ENCODE results near the gene AP4B1.
"Not testable (repeated sequence)": the region's sequence is repeated elsewhere in the genome, so short reads cannot be mapped to it uniquely, and the experiment has no call there.

AP4B1 gene

GRCh38 chr1:113856401-113856790, 48.2 kb downstream of the AP4B1 start:
- TF ChIP-seq, protein P1, sequence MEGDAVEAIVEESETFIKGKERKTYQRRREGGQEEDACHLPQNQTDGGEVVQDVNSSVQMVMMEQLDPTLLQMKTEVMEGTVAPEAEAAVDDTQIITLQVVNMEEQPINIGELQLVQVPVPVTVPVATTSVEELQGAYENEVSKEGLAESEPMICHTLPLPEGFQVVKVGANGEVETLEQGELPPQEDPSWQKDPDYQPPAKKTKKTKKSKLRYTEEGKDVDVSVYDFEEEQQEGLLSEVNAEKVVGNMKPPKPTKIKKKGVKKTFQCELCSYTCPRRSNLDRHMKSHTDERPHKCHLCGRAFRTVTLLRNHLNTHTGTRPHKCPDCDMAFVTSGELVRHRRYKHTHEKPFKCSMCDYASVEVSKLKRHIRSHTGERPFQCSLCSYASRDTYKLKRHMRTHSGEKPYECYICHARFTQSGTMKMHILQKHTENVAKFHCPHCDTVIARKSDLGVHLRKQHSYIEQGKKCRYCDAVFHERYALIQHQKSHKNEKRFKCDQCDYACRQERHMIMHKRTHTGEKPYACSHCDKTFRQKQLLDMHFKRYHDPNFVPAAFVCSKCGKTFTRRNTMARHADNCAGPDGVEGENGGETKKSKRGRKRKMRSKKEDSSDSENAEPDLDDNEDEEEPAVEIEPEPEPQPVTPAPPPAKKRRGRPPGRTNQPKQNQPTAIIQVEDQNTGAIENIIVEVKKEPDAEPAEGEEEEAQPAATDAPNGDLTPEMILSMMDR (IDR thresholded peaks at IDR 0.05; ENCODE audit: low read depth, low read length, missing control alignments) = no peak
- DNase-seq (ENCODE audit: low read depth) = no peak
- in situ Hi-C loops (cut with HindIII; ENCODE audit: low sequenced_read_pairs) = no loop called here
- H3K4me3 ChIP-seq (ENCODE audit: low read depth, low read length) = no peak overlapping the region

- H3K4me3 ChIP-seq (ENCODE audit: low read depth, low read length) = no peak overlapping the region
- DNase-seq (ENCODE audit: low read depth) = no peak
- in situ Hi-C loops (cut with HindIII; ENCODE audit: low sequenced_read_pairs) = no loop called here
- TF ChIP-seq, protein P1 (IDR thresholded peaks at IDR 0.05; ENCODE audit: low read depth, low read length, missing control alignments) = no peak
Measured at GRCh38 chr1:113855630-113856400, 48.8 kb downstream of the AP4B1 start.

DNA sequence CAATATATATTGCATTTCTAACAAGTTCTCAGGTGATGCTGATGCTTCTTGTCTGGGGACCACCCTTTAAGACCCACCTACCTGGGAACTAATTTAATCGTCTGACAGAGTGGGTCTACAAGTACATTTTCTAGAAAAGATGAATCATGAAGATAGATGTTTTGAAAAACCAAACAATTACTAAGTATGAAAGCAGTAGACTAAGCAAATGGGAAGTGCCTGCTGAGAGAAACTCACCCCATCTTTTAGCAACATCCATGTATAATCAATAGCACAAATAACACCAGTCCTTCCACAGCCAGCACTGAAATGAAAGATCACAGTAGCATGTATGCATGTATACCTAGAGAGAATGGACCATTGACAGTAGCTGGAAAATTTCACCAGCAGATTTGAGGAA, 50.4 kb downstream of the AP4B1 start:
- in situ Hi-C loops (cut with HindIII; ENCODE audit: low sequenced_read_pairs) = no loop called here
- no peak overlapping the region for H3K4me3 ChIP-seq (ENCODE audit: low read depth, low read length)
- no peak for DNase-seq (ENCODE audit: low read depth)
- TF ChIP-seq, protein P1 (IDR thresholded peaks at IDR 0.05; ENCODE audit: low read depth, low read length, missing control alignments) = no peak

GRCh38 chr1:113852694-113853093, 51.9 kb downstream of the AP4B1 start:
- H3K4me3 ChIP-seq (ENCODE audit: low read depth, low read length); in situ Hi-C loops (cut with HindIII; ENCODE audit: low sequenced_read_pairs); DNase-seq (ENCODE audit: low read depth): not testable (repeated sequence)

GRCh38 chr1:113850127-113850796, 54.3 kb downstream of the AP4B1 start:
- no peak overlapping the region for H3K4me3 ChIP-seq (ENCODE audit: low read depth, low read length)
- TF ChIP-seq, protein P1 (IDR thresholded peaks at IDR 0.05; ENCODE audit: low read depth, low read length, missing control alignments) = no peak
- DNase-seq (ENCODE audit: low read depth) = no peak
- in situ Hi-C loops (cut with HindIII; ENCODE audit: low sequenced_read_pairs) = no loop called here

DNA sequence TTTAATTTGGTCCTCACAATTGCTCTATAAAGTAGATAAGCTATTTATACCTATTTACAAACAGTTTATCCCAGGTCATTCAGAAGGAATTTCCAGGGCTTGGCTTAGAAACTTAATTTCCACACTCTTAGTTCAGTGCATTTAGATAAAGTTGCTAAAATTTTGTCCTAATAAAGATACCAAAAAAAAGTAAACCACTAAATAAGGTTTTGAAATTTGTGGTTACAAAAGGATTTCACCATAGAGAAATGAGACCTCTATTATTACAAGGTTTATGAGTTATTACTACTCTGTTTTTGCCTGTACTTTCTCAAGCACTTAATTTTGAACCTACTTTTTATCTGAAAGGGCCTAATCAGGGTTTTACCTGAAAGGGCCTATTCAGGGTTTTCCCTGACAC, 55.5 kb downstream of the AP4B1 start:
- no peak for DNase-seq (ENCODE audit: low read depth)
- TF ChIP-seq, protein P1 (IDR thresholded peaks at IDR 0.05; ENCODE audit: low read depth, low read length, missing control alignments) = no peak
- H3K4me3 ChIP-seq (ENCODE audit: low read depth, low read length) = no peak overlapping the region
- in situ Hi-C loops (cut with HindIII; ENCODE audit: low sequenced_read_pairs) = no loop called here

- TF ChIP-seq, protein P1 (IDR thresholded peaks at IDR 0.05; ENCODE audit: low read depth, low read length, missing control alignments) = no peak
- H3K4me3 ChIP-seq (ENCODE audit: low read depth, low read length) = no peak overlapping the region
- in situ Hi-C loops (cut with HindIII; ENCODE audit: low sequenced_read_pairs) = no loop called here
- no peak for DNase-seq (ENCODE audit: low read depth)
Measured at GRCh38 chr1:113846391-113847035, 58.1 kb downstream of the AP4B1 start.
